CD4-positive, CD25-positive, alpha-beta regulatory T cell (primary cell): ENCODE data around the gene PPL. TPM values are rescaled to one million over a fixed set of nuclear protein-coding genes. Genes with fewer than 3 reads are reported as not detected.
A peak's percentile ranks its signal among the peaks of the same experiment; 100 is the strongest.

Source experiments
- ATAC-seq, 2 donors: fragments of 150-1000 bp; cut with Tn5 transposase; one replicate each; pipeline ENCODE4 v1.10.0; 2021; ENCODE audit warnings: low read depth in 2 of 2, moderate number of reproducible peaks in 2 of 2, moderate library complexity in 1 of 2
- DNase-seq, 3 donors: peaks; one replicate each; pipeline versions ENCODE4 v3.0.0 to v3.0.0-alpha.2; 2012 to 2022; ENCODE audit warnings: mixed read lengths in 1 of 3
- H3K27ac ChIP-seq: one replicate; pipeline ENCODE4 v1.7.0; 2013; ENCODE audit warnings: mild to moderate bottlenecking, low read length; ENCODE audit not compliant: insufficient read depth, poor library complexity, severe bottlenecking
- H3K27me3 ChIP-seq: one replicate; pipeline ENCODE4 v1.7.0; 2013; ENCODE audit warnings: low read length; ENCODE audit not compliant: control insufficient read depth, insufficient read depth
- H3K36me3 ChIP-seq: one replicate; pipeline ENCODE4 v1.7.0; 2013; ENCODE audit warnings: mild to moderate bottlenecking, low read length, moderate library complexity; ENCODE audit not compliant: control insufficient read depth, insufficient read depth
- H3K4me1 ChIP-seq: 2 replicates; pipeline ENCODE4 v1.7.0; 2013; ENCODE audit warnings: mild to moderate bottlenecking, low read length; ENCODE audit not compliant: insufficient read depth, control insufficient read depth, poor library complexity, severe bottlenecking
- H3K4me3 ChIP-seq: one replicate; pipeline ENCODE4 v1.7.0; 2013; ENCODE audit warnings: low read depth, mild to moderate bottlenecking, low read length, moderate library complexity
- H3K9me3 ChIP-seq, 2 experiments: 1 replicate in 1 of 2; 2 replicates in 1 of 2; pipeline ENCODE4 v1.7.0; 2013; ENCODE audit warnings: low read length in 2 of 2, mild to moderate bottlenecking in 1 of 2, moderate library complexity in 1 of 2; ENCODE audit not compliant: control insufficient read depth in 2 of 2
- H3K27ac Mint-ChIP-seq, 3 donors: one replicate each; pipeline ENCODE4 v1.8.0; 2020 to 2022; ENCODE audit warnings: mild to moderate bottlenecking in 3 of 3, mixed read lengths in 3 of 3, moderate library complexity in 2 of 3
- H3K27me3 Mint-ChIP-seq: one replicate; pipeline ENCODE4 v1.8.0; 2022; ENCODE audit warnings: mild to moderate bottlenecking, mixed read lengths
- H3K36me3 Mint-ChIP-seq: one replicate; pipeline ENCODE4 v1.8.0; 2020; ENCODE audit warnings: mixed read lengths
- H3K4me1 Mint-ChIP-seq, 4 donors: one replicate each; pipeline ENCODE4 v1.8.0; 2020 to 2022; ENCODE audit warnings: mixed read lengths in 4 of 4, mild to moderate bottlenecking in 1 of 4
- H3K4me3 Mint-ChIP-seq, 4 donors: one replicate each; pipeline ENCODE4 v1.8.0; 2020 to 2022; ENCODE audit warnings: mild to moderate bottlenecking in 4 of 4, mixed read lengths in 4 of 4, moderate library complexity in 3 of 4
- H3K9me3 Mint-ChIP-seq, 7 donors: one replicate each; pipeline ENCODE4 v1.8.0; 2020 to 2022; ENCODE audit warnings: mixed read lengths in 7 of 7, mild to moderate bottlenecking in 3 of 7, moderate library complexity in 2 of 7
- polyA plus RNA-seq, 4 donors: library from polyadenylated mRNA; unstranded; fragments of 300-500 nt; fragmentation: Illumina TruSeq; gene quantifications; one replicate each; pipeline ENCODE4 v1.2.3, GENCODE V29; 2021
- total RNA-seq: library from RNA; stranded (reverse); gene quantifications from one replicate; pipeline ENCODE4 v1.2.3, GENCODE V29; 2022

The PPL gene
- total and polyA plus RNA-seq, 5 donors from 2014 or later: 0.11 to 0.19 (median 0.14) TPM; not detected in 2

- Mint-ChIP-seq H3K4me3 (no peak overlapping the region), H3K4me1 (peaks cover 0 to 2% (median 0%) of the 10 kb centered on the region in 4 donors), H3K36me3 (peaks cover 46% of the 10 kb centered on the region), H3K27me3 (no peaks in the 10 kb centered on the region), H3K27ac (no peak overlapping the region), H3K9me3 (no peaks in the 10 kb centered on the region)
- Histone ChIP-seq H3K36me3 (peaks cover 60% of the 10 kb centered on the region), H3K27me3 (no peaks in the 10 kb centered on the region), H3K4me3 (no peak overlapping the region), H3K9me3 (no peaks in the 10 kb centered on the region), H3K4me1 (no peaks in the 10 kb centered on the region), H3K27ac (no peak overlapping the region)
- no peak for ATAC-seq
- no peak for DNase-seq
These were observed 52.7 kb downstream of the PPL start for GRCh38 chr16:4884209-4884608.

- no peaks in the 10 kb centered on the region for H3K9me3 ChIP-seq
- Mint-ChIP-seq H3K9me3 (no peaks in the 10 kb centered on the region), H3K4me1 (peaks cover 0 to 2% (median 0%) of the 10 kb centered on the region in 4 donors), H3K27me3 (no peaks in the 10 kb centered on the region), H3K4me3 (no peak overlapping the region), H3K36me3 (peaks cover 46% of the 10 kb centered on the region), H3K27ac (no peak overlapping the region)
- H3K27ac ChIP-seq: no peak overlapping the region
- H3K27me3 ChIP-seq: no peaks in the 10 kb centered on the region
- ATAC-seq (no peak), DNase-seq (no peak)
- H3K4me3 ChIP-seq: no peak overlapping the region
- H3K4me1 ChIP-seq: no peaks in the 10 kb centered on the region
- H3K36me3 ChIP-seq: peaks cover 66% of the 10 kb centered on the region
These were observed 53.4 kb downstream of the PPL start for GRCh38 chr16:4883501-4883900.

GRCh38 chr16:4882633-4883285, 54.2 kb downstream of the PPL start:
- Mint-ChIP-seq H3K27me3 (no peaks in the 10 kb centered on the region), H3K4me1 (peaks cover 0 to 2% (median 0%) of the 10 kb centered on the region in 4 donors), H3K9me3 (no peaks in the 10 kb centered on the region), H3K36me3 (peaks cover 46% of the 10 kb centered on the region), H3K4me3 (no peak overlapping the region), H3K27ac (no peak overlapping the region)
- Histone ChIP-seq H3K27ac (no peak overlapping the region), H3K4me1 (no peaks in the 10 kb centered on the region), H3K36me3 (peaks cover 74% of the 10 kb centered on the region), H3K4me3 (no peak overlapping the region), H3K27me3 (no peaks in the 10 kb centered on the region), H3K9me3 (no peaks in the 10 kb centered on the region)
- DNase-seq: no peak
- no peak for ATAC-seq

DNA sequence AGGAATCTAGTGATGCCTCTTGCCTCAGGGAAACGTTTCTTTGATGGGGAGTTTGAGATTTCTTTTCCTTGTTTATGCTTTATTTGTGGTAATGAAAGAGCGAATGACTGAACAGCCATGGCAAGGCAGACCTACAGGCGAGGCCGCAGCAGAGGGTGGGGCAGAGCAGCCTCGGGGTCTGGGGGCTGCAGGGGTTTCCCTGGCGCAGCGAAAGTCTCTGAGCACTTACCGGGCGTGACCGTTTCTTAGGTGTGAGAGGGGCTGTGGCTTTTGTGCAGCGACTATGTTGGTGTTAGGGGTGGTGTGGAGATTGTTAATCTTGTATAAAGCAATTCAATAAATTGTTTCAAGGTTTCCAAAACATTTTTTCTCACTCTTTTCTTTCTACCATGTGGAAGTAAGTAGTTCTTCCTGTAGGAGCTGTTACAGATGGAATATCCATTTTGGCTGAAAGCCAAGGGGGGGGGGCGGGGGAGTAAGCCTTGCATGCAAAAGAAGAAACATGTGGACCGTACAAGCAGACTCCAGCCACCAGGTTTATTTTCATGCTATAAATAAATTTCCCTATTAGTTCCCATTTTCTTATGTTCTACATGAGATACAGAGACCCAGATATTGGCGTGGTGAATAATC, 54.8 kb downstream of the PPL start:
- Mint-ChIP-seq H3K36me3 (peaks cover 46% of the 10 kb centered on the region), H3K9me3 (no peaks in the 10 kb centered on the region)

GRCh38 chr16:4880006-4880580, 56.9 kb downstream of the PPL start:
- ATAC-seq (peak in 1 of 2 donors; percentile 39), DNase-seq (no peak)
- Mint-ChIP-seq H3K36me3 (peaks cover 41% of the 10 kb centered on the region), H3K27me3 (no peaks in the 10 kb centered on the region), H3K27ac (no peak overlapping the region), H3K9me3 (no peaks in the 10 kb centered on the region), H3K4me1 (no peaks in the 10 kb centered on the region), H3K4me3 (no peak overlapping the region)
- H3K27ac ChIP-seq: no peak overlapping the region
- H3K4me3 ChIP-seq: no peak overlapping the region
- H3K27me3 ChIP-seq: no peaks in the 10 kb centered on the region
- peaks cover 91% of the 10 kb centered on the region for H3K36me3 ChIP-seq
- H3K4me1 ChIP-seq: no peaks in the 10 kb centered on the region
- H3K9me3 ChIP-seq: no peaks in the 10 kb centered on the region

More for the DNA sequence above, 54.8 kb downstream of the PPL start:
- no peak overlapping the region for H3K27ac ChIP-seq
- Mint-ChIP-seq H3K27ac (no peak overlapping the region), H3K4me1 (peaks cover 0 to 2% (median 0%) of the 10 kb centered on the region in 4 donors), H3K4me3 (no peak overlapping the region), H3K27me3 (no peaks in the 10 kb centered on the region)
- no peaks in the 10 kb centered on the region for H3K9me3 ChIP-seq
- no peaks in the 10 kb centered on the region for H3K4me1 ChIP-seq
- H3K36me3 ChIP-seq: peaks cover 79% of the 10 kb centered on the region
- DNase-seq (no peak), ATAC-seq (no peak)
- no peak overlapping the region for H3K4me3 ChIP-seq
- no peaks in the 10 kb centered on the region for H3K27me3 ChIP-seq

DNA sequence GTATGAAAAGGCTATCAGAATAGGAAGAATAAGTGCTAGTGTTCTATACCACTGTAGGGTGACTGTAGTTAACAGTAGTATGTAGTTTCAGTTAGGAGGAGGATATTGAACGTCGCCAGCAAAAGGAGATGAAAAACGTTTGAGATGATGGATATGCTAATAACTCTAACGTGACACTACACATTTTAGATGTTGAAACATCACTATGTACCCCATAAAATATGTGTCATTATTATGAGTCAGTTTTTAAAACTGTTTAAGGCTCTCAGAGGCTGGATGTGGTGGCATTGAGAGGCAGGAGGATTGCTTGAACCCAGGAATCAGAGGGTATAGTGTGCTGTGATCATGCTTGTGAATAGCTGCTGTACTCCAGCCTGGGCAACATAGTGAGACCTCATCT, 57.9 kb downstream of the PPL start:
- DNase-seq (no peak), ATAC-seq (no peak)
- H3K4me3 ChIP-seq: no peak overlapping the region
- Mint-ChIP-seq H3K4me1 (no peaks in the 10 kb centered on the region), H3K27me3 (no peaks in the 10 kb centered on the region), H3K9me3 (no peaks in the 10 kb centered on the region), H3K4me3 (no peak overlapping the region), H3K27ac (peak overlapping the region in 1 of 3 donors; percentile 28), H3K36me3 (peaks cover 40% of the 10 kb centered on the region)
- H3K36me3 ChIP-seq: peaks cover 94% of the 10 kb centered on the region
- H3K4me1 ChIP-seq: no peaks in the 10 kb centered on the region
- no peaks in the 10 kb centered on the region for H3K27me3 ChIP-seq
- no peak overlapping the region for H3K27ac ChIP-seq
- no peaks in the 10 kb centered on the region for H3K9me3 ChIP-seq

DNA sequence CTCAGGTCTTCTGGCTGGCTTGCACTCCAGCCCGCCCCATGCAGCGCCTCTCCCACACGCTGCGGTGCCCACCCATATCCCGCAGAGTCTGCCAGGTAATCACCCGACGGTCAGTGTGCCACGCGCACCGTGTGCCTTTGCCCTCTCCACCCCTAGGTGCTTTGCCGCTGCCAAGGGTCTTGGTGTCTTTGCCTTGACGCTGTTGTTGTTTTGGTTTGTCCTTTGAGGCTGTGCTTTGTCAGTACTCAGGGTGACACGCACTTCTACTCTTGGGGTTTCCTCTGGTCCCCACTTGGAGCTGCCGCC, 59.6 kb downstream of the PPL start:
- Histone ChIP-seq H3K4me3 (no peak overlapping the region), H3K36me3 (peaks cover 91% of the 10 kb centered on the region), H3K9me3 (no peaks in the 10 kb centered on the region), H3K27me3 (no peaks in the 10 kb centered on the region), H3K27ac (no peak overlapping the region), H3K4me1 (no peaks in the 10 kb centered on the region)
- ATAC-seq (no peak), DNase-seq (no peak)
- Mint-ChIP-seq H3K27ac (no peak overlapping the region), H3K9me3 (no peaks in the 10 kb centered on the region), H3K27me3 (no peaks in the 10 kb centered on the region), H3K4me3 (no peak overlapping the region), H3K4me1 (no peaks in the 10 kb centered on the region), H3K36me3 (peaks cover 40% of the 10 kb centered on the region)
